Measurements from ENCODE around the gene AGAP3. TPM values are rescaled to one million over a fixed set of nuclear protein-coding genes. Genes with fewer than 3 reads are reported as not detected.

The AGAP3 gene
- total RNA-seq, 1 experiment from 2014 or later = 79.6 TPM

Other genes with a start within 250 kb of the AGAP3 start
- 0.05 and 0.21 TPM in 2 replicates for gene AOC1, start 234.0 kb upstream of the AGAP3 start, total RNA-seq (2014; rRNA removed; shearing (Covaris generic))
- gene KCNH2, start 108.2 kb upstream of the AGAP3 start, total RNA-seq (2014; rRNA removed; shearing (Covaris generic)) = 0.05 and 0.37 TPM in 2 replicates
- gene NOS3, start 95.5 kb upstream of the AGAP3 start, total RNA-seq (2014; rRNA removed; shearing (Covaris generic)) = 0.03 TPM in 1 of 2 replicates, not detected in the other
- gene ATG9B, start 62.0 kb upstream of the AGAP3 start, total RNA-seq (2014; rRNA removed; shearing (Covaris generic)) = 0.13 and 0.27 TPM in 2 replicates
- 47.9 and 55.7 TPM in 2 replicates for gene ABCB8, start 58.0 kb upstream of the AGAP3 start, total RNA-seq (2014; rRNA removed; shearing (Covaris generic))
- gene ASIC3, start 37.9 kb upstream of the AGAP3 start, total RNA-seq (2014; rRNA removed; shearing (Covaris generic)) = 0.42 and 0.93 TPM in 2 replicates
- gene CDK5, start 28.6 kb upstream of the AGAP3 start, total RNA-seq (2014; rRNA removed; shearing (Covaris generic)) = 80.8 TPM in 2 replicates
- gene SLC4A2, start 26.9 kb upstream of the AGAP3 start, total RNA-seq (2014; rRNA removed; shearing (Covaris generic)) = 286 and 311 TPM in 2 replicates
- 113 and 130 TPM in 2 replicates for gene FASTK, start 5.7 kb upstream of the AGAP3 start, total RNA-seq (2014; rRNA removed; shearing (Covaris generic))
- 38.5 and 38.9 TPM in 2 replicates for gene TMUB1, start 3.0 kb upstream of the AGAP3 start, total RNA-seq (2014; rRNA removed; shearing (Covaris generic))
- gene GBX1, start 81.2 kb downstream of the AGAP3 start, total RNA-seq (2014; rRNA removed; shearing (Covaris generic)) = not detected in 2 replicates
- gene ASB10, start 100.8 kb downstream of the AGAP3 start, total RNA-seq (2014; rRNA removed; shearing (Covaris generic)) = not detected in 2 replicates
- gene H2BK1, start 124.0 kb downstream of the AGAP3 start, total RNA-seq (2014; rRNA removed; shearing (Covaris generic)) = not detected in 2 replicates
- 93.5 and 94.6 TPM in 2 replicates for gene ABCF2, start 140.7 kb downstream of the AGAP3 start, total RNA-seq (2014; rRNA removed; shearing (Covaris generic))
- 44.0 and 45.7 TPM in 2 replicates for gene CHPF2, start 146.0 kb downstream of the AGAP3 start, total RNA-seq (2014; rRNA removed; shearing (Covaris generic))
- gene SMARCD3, start 162.2 kb downstream of the AGAP3 start, total RNA-seq (2014; rRNA removed; shearing (Covaris generic)) = 22.9 and 24.3 TPM in 2 replicates